Activated T-helper 2 cell treated with anti-CD3 and anti-CD28 coated beads, Interferon-gamma antibody, Interleukin-2, Interleukin-4, amounts not matched to agents 10 μg/mL and 5 μg/mL and 100 μg/mL, durations not matched to agents 14 hours and 24 hours and 36 hours (primary cell): ENCODE measurements around the gene VIPR2. TPM values are rescaled to one million over a fixed set of nuclear protein-coding genes. Genes with fewer than 3 reads are reported as not detected.

ENCODE experiments used
- DNase-seq: peaks from one replicate; pipeline ENCODE4 v3.0.0; 2021; ENCODE audit warnings: low spot score
- H3K27ac Mint-ChIP-seq: one replicate; pipeline ENCODE4 v1.8.0; 2021; ENCODE audit warnings: mixed read lengths
- H3K27me3 Mint-ChIP-seq: one replicate; pipeline ENCODE4 v1.8.0; 2021; ENCODE audit warnings: low read depth, mixed read lengths
- H3K36me3 Mint-ChIP-seq: one replicate; pipeline ENCODE4 v1.8.0; 2021; ENCODE audit warnings: low read depth, mixed read lengths
- H3K4me1 Mint-ChIP-seq: one replicate; pipeline ENCODE4 v1.8.0; 2021; ENCODE audit warnings: low read depth, mixed read lengths
- H3K4me3 Mint-ChIP-seq: one replicate; pipeline ENCODE4 v1.8.0; 2021; ENCODE audit warnings: low read depth, mild to moderate bottlenecking, moderate library complexity, mixed read lengths
- H3K9me3 Mint-ChIP-seq: one replicate; pipeline ENCODE4 v1.8.0; 2021; ENCODE audit warnings: mixed read lengths
- intact Hi-C: fragments of 100-400 bp; cut with micrococcal nuclease; formaldehyde crosslinking; loops from one replicate; pipeline ENCODE4 v1.15.1; 2023
- total RNA-seq: library from RNA; stranded (reverse); gene quantifications from 2 replicates; pipeline ENCODE4 v1.2.3, GENCODE V29; 2022

The VIPR2 gene
- total RNA-seq, 1 donor from 2014 or later = 4.2 TPM

- Mint-ChIP-seq H3K36me3 (peaks cover 19% of the 10 kb centered on the region), H3K4me1 (peaks cover 35% of the 10 kb centered on the region), H3K27me3 (no peaks in the 10 kb centered on the region), H3K9me3 (peaks cover 8% of the 10 kb centered on the region), H3K4me3 (no peak overlapping the region), H3K27ac (no peak overlapping the region)
- no peak for DNase-seq
- intact Hi-C loops = no loop called here
These were observed 98.4 kb downstream of the VIPR2 start for GRCh38 chr7:159046300-159046699.

- intact Hi-C loops = no loop called here
- peaks cover 30% of the 10 kb centered on the region for H3K4me1 Mint-ChIP-seq
- no peaks in the 10 kb centered on the region for H3K27me3 Mint-ChIP-seq
- no peak overlapping the region for H3K4me3 Mint-ChIP-seq
- no peak for DNase-seq
- peaks cover 19% of the 10 kb centered on the region for H3K36me3 Mint-ChIP-seq
- no peak overlapping the region for H3K27ac Mint-ChIP-seq
- H3K9me3 Mint-ChIP-seq = peaks cover 8% of the 10 kb centered on the region
These were observed 98.8 kb downstream of the VIPR2 start for GRCh38 chr7:159045839-159046238.

- H3K27me3 Mint-ChIP-seq = no peaks in the 10 kb centered on the region
- peaks cover 15% of the 10 kb centered on the region for H3K4me1 Mint-ChIP-seq
- intact Hi-C loops = no loop called here
- H3K9me3 Mint-ChIP-seq = peaks cover 8% of the 10 kb centered on the region
- no peak for DNase-seq
- H3K36me3 Mint-ChIP-seq = peaks cover 17% of the 10 kb centered on the region
- H3K27ac Mint-ChIP-seq = no peak overlapping the region
- no peak overlapping the region for H3K4me3 Mint-ChIP-seq
These were observed 102.0 kb downstream of the VIPR2 start for GRCh38 chr7:159042581-159043101.

- no peak overlapping the region for H3K4me3 Mint-ChIP-seq
- H3K4me1 Mint-ChIP-seq = peaks cover 12% of the 10 kb centered on the region
- DNase-seq = no peak
- H3K9me3 Mint-ChIP-seq = peaks cover 8% of the 10 kb centered on the region
- no peaks in the 10 kb centered on the region for H3K27me3 Mint-ChIP-seq
- no peak overlapping the region for H3K27ac Mint-ChIP-seq
- intact Hi-C loops = no loop called here
- H3K36me3 Mint-ChIP-seq = peaks cover 17% of the 10 kb centered on the region
These were observed 102.6 kb downstream of the VIPR2 start for GRCh38 chr7:159042103-159042502.

- no peaks in the 10 kb centered on the region for H3K27me3 Mint-ChIP-seq
- intact Hi-C loops = no loop called here
- peaks cover 17% of the 10 kb centered on the region for H3K36me3 Mint-ChIP-seq
- H3K27ac Mint-ChIP-seq = no peak overlapping the region
- H3K4me3 Mint-ChIP-seq = no peak overlapping the region
- peaks cover 8% of the 10 kb centered on the region for H3K9me3 Mint-ChIP-seq
- peaks cover 12% of the 10 kb centered on the region for H3K4me1 Mint-ChIP-seq
- DNase-seq = no peak
These were observed 103.6 kb downstream of the VIPR2 start for GRCh38 chr7:159040912-159041711.

GRCh38 chr7:159040146-159040545 is 104.5 kb downstream of the VIPR2 start:
- H3K4me1 Mint-ChIP-seq = peaks cover 7% of the 10 kb centered on the region
- H3K36me3 Mint-ChIP-seq = peaks cover 17% of the 10 kb centered on the region
- no peak overlapping the region for H3K4me3 Mint-ChIP-seq
- DNase-seq = no peak
- intact Hi-C loops = no loop called here
- peaks cover 8% of the 10 kb centered on the region for H3K9me3 Mint-ChIP-seq
- H3K27me3 Mint-ChIP-seq = no peaks in the 10 kb centered on the region
- H3K27ac Mint-ChIP-seq = no peak overlapping the region

- DNase-seq = no peak
- no peak overlapping the region for H3K27ac Mint-ChIP-seq
- intact Hi-C loops = no loop called here
- no peak overlapping the region for H3K4me3 Mint-ChIP-seq
- peaks cover 6% of the 10 kb centered on the region for H3K4me1 Mint-ChIP-seq
- no peaks in the 10 kb centered on the region for H3K27me3 Mint-ChIP-seq
- H3K36me3 Mint-ChIP-seq = peaks cover 17% of the 10 kb centered on the region
- peaks cover 8% of the 10 kb centered on the region for H3K9me3 Mint-ChIP-seq
These were observed 105.0 kb downstream of the VIPR2 start for GRCh38 chr7:159039716-159040115.

- peaks cover 6% of the 10 kb centered on the region for H3K36me3 Mint-ChIP-seq
- intact Hi-C loops = no loop called here
These were observed 106.6 kb downstream of the VIPR2 start for GRCh38 chr7:159038066-159038465.

GRCh38 chr7:159036916-159037605 is 107.6 kb downstream of the VIPR2 start:
- peaks cover 6% of the 10 kb centered on the region for H3K4me1 Mint-ChIP-seq
- intact Hi-C loops = no loop called here
- H3K9me3 Mint-ChIP-seq = no peaks in the 10 kb centered on the region
- no peaks in the 10 kb centered on the region for H3K27me3 Mint-ChIP-seq
- H3K4me3 Mint-ChIP-seq = no peak overlapping the region
- DNase-seq = no peak
- no peak overlapping the region for H3K27ac Mint-ChIP-seq
- peaks cover 3% of the 10 kb centered on the region for H3K36me3 Mint-ChIP-seq

More at GRCh38 chr7:159038066-159038465, 106.6 kb downstream of the VIPR2 start:
- H3K27ac Mint-ChIP-seq = no peak overlapping the region
- no peaks in the 10 kb centered on the region for H3K27me3 Mint-ChIP-seq
- DNase-seq = no peak
- no peak overlapping the region for H3K4me3 Mint-ChIP-seq
- H3K9me3 Mint-ChIP-seq = peaks cover under 1% of the 10 kb centered on the region
- H3K4me1 Mint-ChIP-seq = peaks cover 6% of the 10 kb centered on the region

- no peak for DNase-seq
- H3K9me3 Mint-ChIP-seq = no peaks in the 10 kb centered on the region
- no peak overlapping the region for H3K27ac Mint-ChIP-seq
- H3K36me3 Mint-ChIP-seq = peaks cover 3% of the 10 kb centered on the region
- H3K4me1 Mint-ChIP-seq = peaks cover 9% of the 10 kb centered on the region
- intact Hi-C loops = no loop called here
- H3K4me3 Mint-ChIP-seq = no peak overlapping the region
- peaks cover 9% of the 10 kb centered on the region for H3K27me3 Mint-ChIP-seq
These were observed 109.0 kb downstream of the VIPR2 start for GRCh38 chr7:159035571-159036073.

GRCh38 chr7:159034988-159035387 is 109.7 kb downstream of the VIPR2 start:
- Mint-ChIP-seq H3K27ac (no peak overlapping the region), H3K27me3 (peaks cover 11% of the 10 kb centered on the region), H3K9me3 (no peaks in the 10 kb centered on the region), H3K4me1 (peaks cover 9% of the 10 kb centered on the region), H3K4me3 (no peak overlapping the region), H3K36me3 (peaks cover 3% of the 10 kb centered on the region)
- DNase-seq = no peak
- intact Hi-C loops = no loop called here

GRCh38 chr7:159034394-159034793 is 110.3 kb downstream of the VIPR2 start:
- H3K36me3 Mint-ChIP-seq = peaks cover 3% of the 10 kb centered on the region

GRCh38 chr7:159033956-159034355 is 110.7 kb downstream of the VIPR2 start:
- Mint-ChIP-seq H3K4me3 (no peak overlapping the region), H3K27ac (no peak overlapping the region), H3K4me1 (peaks cover 9% of the 10 kb centered on the region), H3K27me3 (peaks cover 11% of the 10 kb centered on the region), H3K9me3 (no peaks in the 10 kb centered on the region), H3K36me3 (peaks cover 3% of the 10 kb centered on the region)
- DNase-seq = no peak
- intact Hi-C loops = no loop called here

More at GRCh38 chr7:159034394-159034793, 110.3 kb downstream of the VIPR2 start:
- H3K4me3 Mint-ChIP-seq = no peak overlapping the region
- no peak overlapping the region for H3K27ac Mint-ChIP-seq
- no peaks in the 10 kb centered on the region for H3K9me3 Mint-ChIP-seq
- no peak for DNase-seq
- H3K27me3 Mint-ChIP-seq = peaks cover 11% of the 10 kb centered on the region
- peaks cover 9% of the 10 kb centered on the region for H3K4me1 Mint-ChIP-seq
- intact Hi-C loops = no loop called here
